ENCODE data around the gene SPOUT1. TPM values are rescaled to one million over a fixed set of nuclear protein-coding genes. Genes with fewer than 3 reads are reported as not detected.

Gene SPOUT1
- polyA plus RNA-seq, 1 donor from 2014 or later, result 34.7 TPM

DNA sequence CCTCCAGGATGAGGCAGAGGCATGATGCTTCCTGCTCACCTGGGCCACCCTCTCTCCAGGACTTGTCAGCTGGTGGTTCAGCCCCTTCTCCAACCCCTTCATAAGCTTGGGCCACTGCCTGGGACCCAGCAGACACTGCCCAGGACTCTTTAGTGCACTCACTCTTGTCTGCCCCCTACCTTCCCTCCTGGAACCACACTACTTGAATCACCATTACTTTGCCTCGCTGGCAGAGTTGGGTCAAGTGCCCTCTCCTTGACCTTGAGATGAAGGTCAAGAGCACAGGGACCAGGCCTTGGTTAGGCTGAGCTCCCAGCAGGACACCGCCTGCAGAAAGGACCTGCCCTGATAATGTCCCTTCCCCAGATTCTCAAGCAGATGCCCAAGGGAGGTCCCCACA is 19.8 kb downstream of the SPOUT1 start:
- no peaks in the 10 kb centered on the region for H3K9me3 ChIP-seq (ENCODE audit: low read length)
- no peaks in the 10 kb centered on the region for H3K27me3 ChIP-seq (ENCODE audit: insufficient read depth, low read depth, low read length)
- no peaks in the 10 kb centered on the region for H4K20me1 ChIP-seq (ENCODE audit: insufficient read depth)
- no peak for TF ChIP-seq POLR2AphosphoS5 (IDR thresholded peaks at IDR 0.05)
- TF ChIP-seq MXI1 (conservative IDR thresholded peaks at IDR 0.05; ENCODE audit: poor library complexity, severe bottlenecking), result no peak
- no peak overlapping the region for H2AFZ ChIP-seq (ENCODE audit: low read depth, low read length)
- no peaks in the 10 kb centered on the region for H3K79me2 ChIP-seq (replicated peaks; ENCODE audit: insufficient read depth, low read length)
- H3F3A ChIP-seq (ENCODE audit: insufficient read depth, low read length, poor library complexity, severe bottlenecking), result no peaks in the 10 kb centered on the region
- H3K9me2 ChIP-seq (ENCODE audit: insufficient read depth, low read length), result no peaks in the 10 kb centered on the region
- H3K27ac ChIP-seq (ENCODE audit: low read length), result no peak overlapping the region
- H3K4me3 ChIP-seq (ENCODE audit: low read length), result no peak overlapping the region
- no peak overlapping the region for H3K4me2 ChIP-seq (ENCODE audit: low read length)
- H3K9ac ChIP-seq (ENCODE audit: low read length), result no peak overlapping the region
- H3K36me3 ChIP-seq (ENCODE audit: insufficient read depth, low read length), result no peaks in the 10 kb centered on the region

DNA sequence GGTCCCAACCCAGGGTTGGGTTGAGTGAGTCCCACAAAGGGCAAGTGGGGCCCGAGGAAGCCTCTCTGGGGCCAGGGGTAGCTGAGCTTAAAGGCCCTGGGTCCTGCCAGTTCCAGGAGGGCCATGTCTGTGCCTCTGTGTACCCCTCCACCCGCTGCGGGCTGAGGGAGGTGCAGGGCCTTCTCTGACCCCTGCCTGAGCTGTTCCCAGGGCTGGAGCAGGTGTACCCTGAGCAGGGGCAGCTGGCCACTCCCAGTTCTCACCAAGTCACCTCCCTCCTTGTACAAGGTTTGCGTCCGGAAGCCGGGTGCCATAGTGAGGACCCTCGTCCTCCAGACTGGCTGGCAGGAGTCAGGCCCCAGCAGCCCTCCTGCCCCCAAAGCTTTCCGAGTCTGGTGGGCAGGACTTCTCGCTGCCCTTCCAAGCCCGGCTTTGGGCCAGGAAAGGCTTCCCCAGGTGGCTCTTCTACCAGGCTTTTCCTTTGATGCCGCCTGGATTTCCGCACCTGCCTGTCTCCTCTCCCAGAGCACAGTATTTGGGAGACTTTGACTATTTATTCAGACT is 20.5 kb downstream of the SPOUT1 start:
- Histone ChIP-seq H3K4me2 (ENCODE audit: low read length) (no peak overlapping the region), H2AFZ (ENCODE audit: low read depth, low read length) (no peak overlapping the region), H3K4me3 (ENCODE audit: low read length) (no peak overlapping the region), H3K9ac (ENCODE audit: low read length) (no peak overlapping the region), H3K27ac (ENCODE audit: low read length) (no peak overlapping the region), H3K27me3 (ENCODE audit: insufficient read depth, low read depth, low read length) (no peaks in the 10 kb centered on the region), H3K9me3 (ENCODE audit: low read length) (no peaks in the 10 kb centered on the region), H3K36me3 (ENCODE audit: insufficient read depth, low read length) (no peaks in the 10 kb centered on the region), H3K79me2 (replicated peaks; ENCODE audit: insufficient read depth, low read length) (no peaks in the 10 kb centered on the region), H4K20me1 (ENCODE audit: insufficient read depth) (no peaks in the 10 kb centered on the region), H3K9me2 (ENCODE audit: insufficient read depth, low read length) (no peaks in the 10 kb centered on the region), H3F3A (ENCODE audit: insufficient read depth, low read length, poor library complexity, severe bottlenecking) (no peaks in the 10 kb centered on the region)
- TF ChIP-seq RAD21 (conservative IDR thresholded peaks at IDR 0.05), result no peak
- TF ChIP-seq, protein P1, sequence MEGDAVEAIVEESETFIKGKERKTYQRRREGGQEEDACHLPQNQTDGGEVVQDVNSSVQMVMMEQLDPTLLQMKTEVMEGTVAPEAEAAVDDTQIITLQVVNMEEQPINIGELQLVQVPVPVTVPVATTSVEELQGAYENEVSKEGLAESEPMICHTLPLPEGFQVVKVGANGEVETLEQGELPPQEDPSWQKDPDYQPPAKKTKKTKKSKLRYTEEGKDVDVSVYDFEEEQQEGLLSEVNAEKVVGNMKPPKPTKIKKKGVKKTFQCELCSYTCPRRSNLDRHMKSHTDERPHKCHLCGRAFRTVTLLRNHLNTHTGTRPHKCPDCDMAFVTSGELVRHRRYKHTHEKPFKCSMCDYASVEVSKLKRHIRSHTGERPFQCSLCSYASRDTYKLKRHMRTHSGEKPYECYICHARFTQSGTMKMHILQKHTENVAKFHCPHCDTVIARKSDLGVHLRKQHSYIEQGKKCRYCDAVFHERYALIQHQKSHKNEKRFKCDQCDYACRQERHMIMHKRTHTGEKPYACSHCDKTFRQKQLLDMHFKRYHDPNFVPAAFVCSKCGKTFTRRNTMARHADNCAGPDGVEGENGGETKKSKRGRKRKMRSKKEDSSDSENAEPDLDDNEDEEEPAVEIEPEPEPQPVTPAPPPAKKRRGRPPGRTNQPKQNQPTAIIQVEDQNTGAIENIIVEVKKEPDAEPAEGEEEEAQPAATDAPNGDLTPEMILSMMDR (IDR thresholded peaks at IDR 0.05; ENCODE audit: poor library complexity, severe bottlenecking), result no peak
- TF ChIP-seq MXI1 (conservative IDR thresholded peaks at IDR 0.05; ENCODE audit: poor library complexity, severe bottlenecking), result no peak
- TF ChIP-seq, protein P2, sequence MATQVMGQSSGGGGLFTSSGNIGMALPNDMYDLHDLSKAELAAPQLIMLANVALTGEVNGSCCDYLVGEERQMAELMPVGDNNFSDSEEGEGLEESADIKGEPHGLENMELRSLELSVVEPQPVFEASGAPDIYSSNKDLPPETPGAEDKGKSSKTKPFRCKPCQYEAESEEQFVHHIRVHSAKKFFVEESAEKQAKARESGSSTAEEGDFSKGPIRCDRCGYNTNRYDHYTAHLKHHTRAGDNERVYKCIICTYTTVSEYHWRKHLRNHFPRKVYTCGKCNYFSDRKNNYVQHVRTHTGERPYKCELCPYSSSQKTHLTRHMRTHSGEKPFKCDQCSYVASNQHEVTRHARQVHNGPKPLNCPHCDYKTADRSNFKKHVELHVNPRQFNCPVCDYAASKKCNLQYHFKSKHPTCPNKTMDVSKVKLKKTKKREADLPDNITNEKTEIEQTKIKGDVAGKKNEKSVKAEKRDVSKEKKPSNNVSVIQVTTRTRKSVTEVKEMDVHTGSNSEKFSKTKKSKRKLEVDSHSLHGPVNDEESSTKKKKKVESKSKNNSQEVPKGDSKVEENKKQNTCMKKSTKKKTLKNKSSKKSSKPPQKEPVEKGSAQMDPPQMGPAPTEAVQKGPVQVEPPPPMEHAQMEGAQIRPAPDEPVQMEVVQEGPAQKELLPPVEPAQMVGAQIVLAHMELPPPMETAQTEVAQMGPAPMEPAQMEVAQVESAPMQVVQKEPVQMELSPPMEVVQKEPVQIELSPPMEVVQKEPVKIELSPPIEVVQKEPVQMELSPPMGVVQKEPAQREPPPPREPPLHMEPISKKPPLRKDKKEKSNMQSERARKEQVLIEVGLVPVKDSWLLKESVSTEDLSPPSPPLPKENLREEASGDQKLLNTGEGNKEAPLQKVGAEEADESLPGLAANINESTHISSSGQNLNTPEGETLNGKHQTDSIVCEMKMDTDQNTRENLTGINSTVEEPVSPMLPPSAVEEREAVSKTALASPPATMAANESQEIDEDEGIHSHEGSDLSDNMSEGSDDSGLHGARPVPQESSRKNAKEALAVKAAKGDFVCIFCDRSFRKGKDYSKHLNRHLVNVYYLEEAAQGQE (IDR thresholded peaks at IDR 0.05; ENCODE audit: borderline replicate concordance), result no peak
- TF ChIP-seq TAF1 (IDR thresholded peaks at IDR 0.05; ENCODE audit: low read depth), result no peak
- no peak for TF ChIP-seq SMC3 (conservative IDR thresholded peaks at IDR 0.05; ENCODE audit: poor library complexity)
- TF ChIP-seq EP300 (conservative IDR thresholded peaks at IDR 0.05; ENCODE audit: poor library complexity, severe bottlenecking), result no peak
- no peak for TF ChIP-seq POLR2AphosphoS5 (IDR thresholded peaks at IDR 0.05)
- TF ChIP-seq EZH2 (IDR thresholded peaks at IDR 0.05; ENCODE audit: borderline replicate concordance, insufficient read depth, low read length, poor library complexity, severe bottlenecking), result no peak
